Posterior vena cava (tissue), 2 donors: ENCODE results near the gene SNX24. TPM values are rescaled to one million over a fixed set of nuclear protein-coding genes. Genes with fewer than 3 reads are reported as not detected.

Source experiments
- DNase-seq: peaks from one replicate; pipeline ENCODE4 v3.0.0-alpha.2; 2020; ENCODE audit warnings: low spot score
- intact Hi-C, 2 donors: fragments of 100-400 bp; cut with DNase I; formaldehyde crosslinking; loops; one replicate each; pipeline versions ENCODE4 v1.14.1 to v1.14.2; 2022 to 2023
- total RNA-seq, 2 donors: library from RNA; stranded (reverse); fragmentation: NEBNext Ultra II Directional; extraction: Animal tissue kit (Norgen Biotek cat#: 25700); gene quantifications; one replicate each; pipeline ENCODE4 v1.2.1, GENCODE V29; 2021
- donor health status: DM: yes; HTN: yes; CAD: no.
- donor health status: DM: yes; HTN: yes; CAD: no.

The SNX24 gene
- total RNA-seq, 2 donors from 2014 or later, result 14.9 to 16.1 TPM

- DNase-seq, result no peak
- intact Hi-C loops, result no loop called here
Observed at GRCh38 chr5:122864400-122864799, 19.0 kb downstream of the SNX24 start.

- intact Hi-C loops, result no loop called here
Observed at GRCh38 chr5:122864842-122865241, 19.4 kb downstream of the SNX24 start.

GRCh38 chr5:122870219-122870856 lies 24.9 kb downstream of the SNX24 start:
- no peak for DNase-seq
- intact Hi-C loops, result no loop called here

More at GRCh38 chr5:122864842-122865241, 19.4 kb downstream of the SNX24 start:
- DNase-seq, result no peak

- intact Hi-C loops, result no loop called here
- DNase-seq, result no peak
Observed at GRCh38 chr5:122871661-122872060, 26.2 kb downstream of the SNX24 start.

GRCh38 chr5:122874179-122874875 lies 28.9 kb downstream of the SNX24 start:
- intact Hi-C loops, result no loop called here
- no peak for DNase-seq

- DNase-seq, result no peak
- intact Hi-C loops, result no loop called here
Observed at GRCh38 chr5:122877518-122877917, 32.1 kb downstream of the SNX24 start.

- intact Hi-C loops, result no loop called here
- no peak for DNase-seq
Observed at GRCh38 chr5:122879076-122879475, 33.7 kb downstream of the SNX24 start.

GRCh38 chr5:122880170-122880689 lies 34.8 kb downstream of the SNX24 start:
- intact Hi-C loops, result no loop called here
- no peak for DNase-seq

GRCh38 chr5:122880749-122881148 lies 35.3 kb downstream of the SNX24 start:
- no peak for DNase-seq
- intact Hi-C loops, result no loop called here

- no peak for DNase-seq
- intact Hi-C loops, result no loop called here
Observed at GRCh38 chr5:122882831-122883230, 37.4 kb downstream of the SNX24 start.

GRCh38 chr5:122885045-122885517 lies 39.7 kb downstream of the SNX24 start:
- no peak for DNase-seq
- intact Hi-C loops, result no loop called here

- intact Hi-C loops, result no loop called here
Observed at GRCh38 chr5:122885891-122886290, 40.5 kb downstream of the SNX24 start.

GRCh38 chr5:122895141-122895540 lies 49.7 kb downstream of the SNX24 start:
- intact Hi-C loops, result no loop called here
- no peak for DNase-seq

More at GRCh38 chr5:122885891-122886290, 40.5 kb downstream of the SNX24 start:
- no peak for DNase-seq

- no peak for DNase-seq
- intact Hi-C loops, result no loop called here
Observed at GRCh38 chr5:122896598-122897282, 51.3 kb downstream of the SNX24 start.

GRCh38 chr5:122897283-122897602 lies 51.8 kb downstream of the SNX24 start:
- intact Hi-C loops, result no loop called here
- no peak for DNase-seq

- intact Hi-C loops, result loop anchor here in 1 of 2 donors (10.0 kb wide), 1 partner anchor 123 kb away; no protein-coding TSS in a partner anchor
- DNase-seq, result no peak
Observed at GRCh38 chr5:122901346-122901745, 55.9 kb downstream of the SNX24 start.

- DNase-seq, result no peak
- intact Hi-C loops, result loop anchor here in 1 of 2 donors (10.0 kb wide), 1 partner anchor 123 kb away; no protein-coding TSS in a partner anchor
Observed at GRCh38 chr5:122902263-122902662, 56.9 kb downstream of the SNX24 start.

- DNase-seq, result no peak
- intact Hi-C loops, result loop anchor here in 1 of 2 donors (10.0 kb wide), 1 partner anchor 118 kb away; no protein-coding TSS in a partner anchor
Observed at GRCh38 chr5:122906768-122907167, 61.4 kb downstream of the SNX24 start.

- intact Hi-C loops, result loop anchor here in 1 of 2 donors (10.0 kb wide), 1 partner anchor 118 kb away; no protein-coding TSS in a partner anchor
- DNase-seq, result no peak
Observed at GRCh38 chr5:122907276-122907675, 61.9 kb downstream of the SNX24 start.

GRCh38 chr5:122908108-122908507 lies 62.7 kb downstream of the SNX24 start:
- intact Hi-C loops, result loop anchor here in 1 of 2 donors (10.0 kb wide), 1 partner anchor 117 kb away; no protein-coding TSS in a partner anchor
- no peak for DNase-seq
